Right lobe of liver (tissue), 4 donors: ENCODE data around the gene RAD21L1.

Experiments
- POLR2A ChIP-seq: fragments of 450-650 bp; IDR thresholded peaks from one replicate; pipeline ENCODE4 v1.6.1; 2017; ENCODE audit warnings: antibody characterized with exemption, mild to moderate bottlenecking
- TF ChIP-seq, protein P1 (sequence below), 4 donors: fragments of 200-600 bp in 3 of 4; fragments of 450-650 bp in 1 of 4; IDR thresholded peaks; one replicate each; pipeline versions ENCODE4 v1.5.1 to v1.8.0; 2016 to 2022; ENCODE audit warnings: antibody characterized with exemption in 4 of 4, mild to moderate bottlenecking in 2 of 4
- donor health status: DM: no; HTN: no; CAD: no.
- donor health status: DM: no; HTN: no; CAD: no.
- donor health status: DM: no; HTN: yes; CAD: no.

- TF ChIP-seq, protein P1, sequence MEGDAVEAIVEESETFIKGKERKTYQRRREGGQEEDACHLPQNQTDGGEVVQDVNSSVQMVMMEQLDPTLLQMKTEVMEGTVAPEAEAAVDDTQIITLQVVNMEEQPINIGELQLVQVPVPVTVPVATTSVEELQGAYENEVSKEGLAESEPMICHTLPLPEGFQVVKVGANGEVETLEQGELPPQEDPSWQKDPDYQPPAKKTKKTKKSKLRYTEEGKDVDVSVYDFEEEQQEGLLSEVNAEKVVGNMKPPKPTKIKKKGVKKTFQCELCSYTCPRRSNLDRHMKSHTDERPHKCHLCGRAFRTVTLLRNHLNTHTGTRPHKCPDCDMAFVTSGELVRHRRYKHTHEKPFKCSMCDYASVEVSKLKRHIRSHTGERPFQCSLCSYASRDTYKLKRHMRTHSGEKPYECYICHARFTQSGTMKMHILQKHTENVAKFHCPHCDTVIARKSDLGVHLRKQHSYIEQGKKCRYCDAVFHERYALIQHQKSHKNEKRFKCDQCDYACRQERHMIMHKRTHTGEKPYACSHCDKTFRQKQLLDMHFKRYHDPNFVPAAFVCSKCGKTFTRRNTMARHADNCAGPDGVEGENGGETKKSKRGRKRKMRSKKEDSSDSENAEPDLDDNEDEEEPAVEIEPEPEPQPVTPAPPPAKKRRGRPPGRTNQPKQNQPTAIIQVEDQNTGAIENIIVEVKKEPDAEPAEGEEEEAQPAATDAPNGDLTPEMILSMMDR (IDR thresholded peaks at IDR 0.05): no peak
- TF ChIP-seq POLR2A: no peak
These were observed 71.6 kb downstream of the RAD21L1 start for GRCh38 chr20:1297486-1297885.
